Smooth muscle cell (in vitro differentiated cells): Measurements from ENCODE around the gene EFNA3. TPM values are rescaled to one million over a fixed set of nuclear protein-coding genes. Genes with fewer than 3 reads are reported as not detected.
A peak's percentile ranks its signal among the peaks of the same experiment; 100 is the strongest.

Experiments used
- DNase-seq: peaks from one replicate; lab custom pipeline; 2025; ENCODE audit not compliant: unreplicated experiment; lab: John Stamatoyannopoulos, UW
- H2AFZ ChIP-seq: fragments of 200-600 bp; sonication (generic); 2 replicates; pipeline ENCODE4 v1.6.0; 2016; ENCODE audit warnings: antibody characterized with exemption, low read depth, mild to moderate bottlenecking
- H3F3A ChIP-seq: fragments of 200-600 bp; sonication (generic); 2 replicates; pipeline ENCODE4 v1.6.0; 2017; ENCODE audit warnings: antibody characterized with exemption, low read depth
- H3K27ac ChIP-seq: fragments of 200-600 bp; sonication (generic); 2 replicates; pipeline ENCODE4 v1.5.1; 2016; ENCODE audit warnings: low read depth, mild to moderate bottlenecking
- H3K27me3 ChIP-seq: fragments of 200-600 bp; sonication (generic); 2 replicates; pipeline ENCODE4 v1.6.1; 2016; ENCODE audit warnings: low read depth, mild to moderate bottlenecking
- H3K36me3 ChIP-seq: fragments of 200-600 bp; sonication (generic); 2 replicates; pipeline ENCODE4 v1.5.1; 2016; ENCODE audit warnings: low read depth
- H3K4me1 ChIP-seq: fragments of 200-600 bp; sonication (generic); 2 replicates; pipeline ENCODE4 v1.5.1; 2016; ENCODE audit warnings: low read depth
- H3K4me2 ChIP-seq: fragments of 200-600 bp; sonication (generic); 2 replicates; pipeline ENCODE4 v1.6.0; 2016; ENCODE audit warnings: mild to moderate bottlenecking
- H3K4me3 ChIP-seq: fragments of 200-600 bp; sonication (generic); 2 replicates; pipeline ENCODE4 v1.5.1; 2016; ENCODE audit warnings: mild to moderate bottlenecking
- H3K79me2 ChIP-seq: fragments of 200-600 bp; sonication (generic); 2 replicates; pipeline ENCODE4 v1.6.0; 2016; ENCODE audit warnings: low read depth, mild to moderate bottlenecking
- H3K9ac ChIP-seq: fragments of 200-600 bp; sonication (generic); 2 replicates; pipeline ENCODE4 v1.6.0; 2016; ENCODE audit warnings: low read depth
- H3K9me3 ChIP-seq: fragments of 200-600 bp; sonication (generic); replicated peaks from 2 replicates; pipeline ENCODE4 v1.5.1; 2016; ENCODE audit warnings: low read depth
- H4K20me1 ChIP-seq: fragments of 200-600 bp; sonication (generic); 2 replicates; pipeline ENCODE4 v1.6.0; 2016; ENCODE audit warnings: low read depth
- WGBS: methylation state at CpG from one replicate; pipeline ENCODE4 v1.1.7; 2016; ENCODE audit warnings: low lambda C conversion rate; 5-methylcytosine and 5-hydroxymethylcytosine counted together
- polyA plus RNA-seq: library from polyadenylated mRNA; unstranded; fragments of >200 nt; fragmentation: Nextera tagmentation; extraction: Ambion mirVana; gene quantifications from 2 replicates; pipeline ENCODE4 v1.2.1, GENCODE V29; 2016
- total RNA-seq: library from RNA; depleted of rRNA; stranded (reverse); fragments of >200 nt; gene quantifications from 2 replicates; pipeline ENCODE4 v1.2.3, GENCODE V29; 2014
- TF ChIP-seq, protein P1 (sequence below): fragments of 200-600 bp; sonication (generic); IDR thresholded peaks from 2 replicates; pipeline ENCODE4 v1.5.1; 2017; ENCODE audit warnings: borderline replicate concordance, mild to moderate bottlenecking, antibody characterized with exemption; ENCODE audit not compliant: insufficient read depth, poor library complexity, severe bottlenecking

Gene EFNA3
- total and polyA plus RNA-seq, 2 experiments from 2014 or later = 5.2 to 9.1 TPM

DNA sequence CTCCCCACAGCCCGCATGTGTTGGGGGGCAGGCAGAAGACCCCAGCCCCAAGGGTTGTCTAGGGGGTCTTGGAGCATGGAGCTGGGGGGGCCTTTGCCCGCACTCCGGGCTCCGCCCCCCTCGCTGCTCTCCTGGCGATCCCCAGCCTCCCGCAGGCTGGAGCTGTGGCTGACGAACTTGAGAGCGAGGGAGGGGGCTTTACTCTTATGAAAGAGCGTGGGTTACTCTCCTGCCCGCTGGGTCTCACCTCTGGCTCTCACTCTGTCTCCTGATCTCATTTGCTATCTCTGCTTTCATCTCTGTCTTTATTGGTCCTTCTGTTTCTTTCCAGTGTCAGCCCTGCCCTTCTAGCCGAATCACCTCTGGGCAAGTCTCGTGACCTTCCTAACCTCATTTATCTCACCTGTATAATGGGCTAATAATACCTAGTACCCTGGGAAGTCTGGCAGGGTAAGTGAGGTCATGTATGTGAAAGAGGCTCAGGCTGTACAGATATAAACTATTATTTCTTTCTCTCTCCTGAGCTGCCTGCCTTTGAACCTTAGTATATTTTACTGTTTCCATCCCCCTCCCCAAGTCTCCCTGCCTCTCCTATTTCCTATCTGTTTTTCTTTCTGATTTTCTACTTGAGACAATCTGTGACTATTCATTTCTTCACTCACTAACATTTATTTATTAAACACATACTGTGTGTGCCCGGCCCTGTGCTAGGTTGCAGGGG, 14.4 kb upstream of the EFNA3 start:
- H3K4me3 ChIP-seq = peak overlapping the region; percentile 99
- H3K79me2 ChIP-seq = peaks cover 12% of the 10 kb centered on the region
- peaks cover 35% of the 10 kb centered on the region for H4K20me1 ChIP-seq
- DNase-seq = no peak
- H3K4me2 ChIP-seq = peak overlapping the region; percentile 99
- H3K27ac ChIP-seq = no peak overlapping the region
- peak overlapping the region; percentile 90 for H3K9ac ChIP-seq
- no peaks in the 10 kb centered on the region for H3K9me3 ChIP-seq
- H3F3A ChIP-seq = no peaks in the 10 kb centered on the region
- peaks cover 21% of the 10 kb centered on the region for H3K4me1 ChIP-seq
- H3K36me3 ChIP-seq = no peaks in the 10 kb centered on the region
- no peaks in the 10 kb centered on the region for H3K27me3 ChIP-seq
- WGBS = 9% methylated on average over 10 of the region's 14 CpGs
- TF ChIP-seq, protein P1, sequence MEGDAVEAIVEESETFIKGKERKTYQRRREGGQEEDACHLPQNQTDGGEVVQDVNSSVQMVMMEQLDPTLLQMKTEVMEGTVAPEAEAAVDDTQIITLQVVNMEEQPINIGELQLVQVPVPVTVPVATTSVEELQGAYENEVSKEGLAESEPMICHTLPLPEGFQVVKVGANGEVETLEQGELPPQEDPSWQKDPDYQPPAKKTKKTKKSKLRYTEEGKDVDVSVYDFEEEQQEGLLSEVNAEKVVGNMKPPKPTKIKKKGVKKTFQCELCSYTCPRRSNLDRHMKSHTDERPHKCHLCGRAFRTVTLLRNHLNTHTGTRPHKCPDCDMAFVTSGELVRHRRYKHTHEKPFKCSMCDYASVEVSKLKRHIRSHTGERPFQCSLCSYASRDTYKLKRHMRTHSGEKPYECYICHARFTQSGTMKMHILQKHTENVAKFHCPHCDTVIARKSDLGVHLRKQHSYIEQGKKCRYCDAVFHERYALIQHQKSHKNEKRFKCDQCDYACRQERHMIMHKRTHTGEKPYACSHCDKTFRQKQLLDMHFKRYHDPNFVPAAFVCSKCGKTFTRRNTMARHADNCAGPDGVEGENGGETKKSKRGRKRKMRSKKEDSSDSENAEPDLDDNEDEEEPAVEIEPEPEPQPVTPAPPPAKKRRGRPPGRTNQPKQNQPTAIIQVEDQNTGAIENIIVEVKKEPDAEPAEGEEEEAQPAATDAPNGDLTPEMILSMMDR = no peak
- peak overlapping the region; percentile 86 for H2AFZ ChIP-seq

DNA sequence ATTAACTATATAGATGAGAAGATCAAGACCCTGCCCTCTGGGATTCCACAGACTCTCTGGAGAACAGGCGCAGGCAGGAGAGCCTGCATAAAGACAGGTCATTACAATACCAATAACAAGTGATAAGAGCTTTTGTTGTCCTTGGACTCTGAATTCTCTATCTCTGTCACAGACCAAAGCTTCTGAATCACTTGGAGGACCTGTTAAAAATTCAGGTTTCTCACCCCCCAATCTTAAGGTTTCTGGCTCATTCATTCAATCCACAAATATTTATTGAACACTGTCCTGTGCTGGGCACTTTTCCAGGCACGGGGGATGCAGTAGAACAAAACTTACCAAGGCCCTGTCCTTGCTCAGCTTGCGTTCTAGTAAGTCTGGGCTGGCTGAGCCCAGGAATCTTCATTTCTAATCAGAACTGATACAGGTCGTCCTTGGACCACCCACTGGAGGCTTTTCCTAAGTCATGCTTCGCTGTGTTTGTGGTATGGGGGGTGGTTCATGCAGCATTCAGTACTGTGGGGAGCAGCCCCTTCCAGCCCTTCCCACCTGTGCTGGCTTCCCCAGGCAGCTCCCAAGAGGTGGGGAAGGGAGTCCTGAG, 13.7 kb upstream of the EFNA3 start:
- Histone ChIP-seq H3K36me3 (no peaks in the 10 kb centered on the region), H3K4me2 (peak overlapping the region; percentile 99), H3K27ac (no peak overlapping the region), H3K4me3 (peak overlapping the region; percentile 99), H3K27me3 (no peaks in the 10 kb centered on the region), H3K4me1 (peaks cover 21% of the 10 kb centered on the region), H3K9me3 (no peaks in the 10 kb centered on the region), H4K20me1 (peaks cover 40% of the 10 kb centered on the region), H3K9ac (no peak overlapping the region), H3F3A (no peaks in the 10 kb centered on the region), H3K79me2 (peaks cover 12% of the 10 kb centered on the region), H2AFZ (no peak overlapping the region)
- WGBS = 61% methylated on average over 5 of the region's 5 CpGs
- TF ChIP-seq, protein P1 = no peak
- no peak for DNase-seq

GRCh38 chr1:155066777-155067176, 11.9 kb upstream of the EFNA3 start:
- Histone ChIP-seq H3F3A (no peaks in the 10 kb centered on the region), H3K79me2 (peaks cover 12% of the 10 kb centered on the region), H3K9ac (no peak overlapping the region), H2AFZ (no peak overlapping the region), H3K4me3 (no peak overlapping the region), H4K20me1 (peaks cover 40% of the 10 kb centered on the region), H3K27me3 (peaks cover 2% of the 10 kb centered on the region), H3K36me3 (no peaks in the 10 kb centered on the region), H3K27ac (no peak overlapping the region), H3K4me2 (no peak overlapping the region), H3K4me1 (peaks cover 32% of the 10 kb centered on the region), H3K9me3 (no peaks in the 10 kb centered on the region)
- DNase-seq = no peak
- TF ChIP-seq, protein P1 = no peak
- WGBS = 96% methylated on average over 8 of the region's 8 CpGs
